Measurements from ENCODE around the gene E2F6. TPM values are rescaled to one million over a fixed set of nuclear protein-coding genes. Genes with fewer than 3 reads are reported as not detected.

E2F6 gene
- total and polyA plus RNA-seq, 2 of the 8 experiments (the other 6 are each of a cell fraction or from before 2014, with no cell fraction given) = 8.3 to 14.9 TPM

GRCh38 chr2:11438555-11439080 is 27.3 kb downstream of the E2F6 start (continued):
- no peak for TF ChIP-seq BACH1 (IDR thresholded peaks at IDR 0.05; ENCODE audit: low read length)
- TF ChIP-seq NRF1 (IDR thresholded peaks at IDR 0.05; ENCODE audit: low read depth, low read length) = no peak
- no peak for TF ChIP-seq E2F6 (IDR thresholded peaks at IDR 0.05)
- TF ChIP-seq JUN (IDR thresholded peaks at IDR 0.05; ENCODE audit: low read depth, low read length) = no peak
- no peak for TF ChIP-seq SP2 (IDR thresholded peaks at IDR 0.05; ENCODE audit: low read length)
- TF ChIP-seq CHD7 (IDR thresholded peaks at IDR 0.05; ENCODE audit: insufficient replicate concordance, low read length) = no peak
- TF ChIP-seq KDM5A (IDR thresholded peaks at IDR 0.05; ENCODE audit: low read length) = no peak

Measured in H1 (cell line).